ENCODE data around the gene STXBP6. TPM values are rescaled to one million over a fixed set of nuclear protein-coding genes. Genes with fewer than 3 reads are reported as not detected.

STXBP6 gene
- polyA plus RNA-seq, 2 donors = 1.9 to 2.2 TPM

GRCh38 chr14:24826390-24826789, 223.6 kb downstream of the STXBP6 start:
- no peaks in the 10 kb centered on the region for H3K27me3 ChIP-seq (ENCODE audit: control insufficient read depth in 1 of 2, insufficient read depth in 2 of 2, low read length in 2 of 2)
- 85 to 90% methylated on average over 5 of the region's 5 CpGs for WGBS, 2 donors

GRCh38 chr14:24820616-24821015, 229.3 kb downstream of the STXBP6 start:
- Histone ChIP-seq H3K4me3 (ENCODE audit: low read depth in 1 of 2, low read length in 2 of 2) (no peak overlapping the region), H3K27ac (ENCODE audit: low read depth in 2 of 2, low read length in 1 of 2) (no peak overlapping the region), H3K36me3 (ENCODE audit: control insufficient read depth in 2 of 2, insufficient read depth in 2 of 2, low read length in 1 of 2) (no peaks in the 10 kb centered on the region), H3K27me3 (ENCODE audit: control insufficient read depth in 1 of 2, insufficient read depth in 2 of 2, low read length in 2 of 2) (no peaks in the 10 kb centered on the region), H3K9me3 (ENCODE audit: control insufficient read depth in 2 of 2, insufficient read depth in 1 of 2, low read depth in 1 of 2, low read length in 1 of 2) (peaks cover 0 to 2% of the 10 kb centered on the region in 2 donors), H3K4me1 (ENCODE audit: control insufficient read depth in 2 of 2, insufficient read depth in 2 of 2, low read length in 1 of 2) (peaks cover 0 to 4% of the 10 kb centered on the region in 2 donors)
- WGBS, 2 donors = 84 to 92% methylated on average over 5 of the region's 5 CpGs

More at GRCh38 chr14:24826390-24826789, 223.6 kb downstream of the STXBP6 start:
- Histone ChIP-seq H3K4me1 (ENCODE audit: control insufficient read depth in 2 of 2, insufficient read depth in 2 of 2, low read length in 1 of 2) (no peaks in the 10 kb centered on the region), H3K4me3 (ENCODE audit: low read depth in 1 of 2, low read length in 2 of 2) (no peak overlapping the region), H3K9me3 (ENCODE audit: control insufficient read depth in 2 of 2, insufficient read depth in 1 of 2, low read depth in 1 of 2, low read length in 1 of 2) (no peaks in the 10 kb centered on the region), H3K27ac (ENCODE audit: low read depth in 2 of 2, low read length in 1 of 2) (no peak overlapping the region), H3K36me3 (ENCODE audit: control insufficient read depth in 2 of 2, insufficient read depth in 2 of 2, low read length in 1 of 2) (no peaks in the 10 kb centered on the region)

- H3K36me3 ChIP-seq (ENCODE audit: control insufficient read depth in 2 of 2, insufficient read depth in 2 of 2, low read length in 1 of 2) = no peaks in the 10 kb centered on the region
- H3K27me3 ChIP-seq (ENCODE audit: control insufficient read depth in 1 of 2, insufficient read depth in 2 of 2, low read length in 2 of 2) = no peaks in the 10 kb centered on the region
- peaks cover 0 to 4% of the 10 kb centered on the region in 2 donors for H3K4me1 ChIP-seq (ENCODE audit: control insufficient read depth in 2 of 2, insufficient read depth in 2 of 2, low read length in 1 of 2)
- 88 to 92% methylated on average over 13 of the region's 13 CpGs for WGBS, 2 donors
- no peak overlapping the region for H3K4me3 ChIP-seq (ENCODE audit: low read depth in 1 of 2, low read length in 2 of 2)
- no peak overlapping the region for H3K27ac ChIP-seq (ENCODE audit: low read depth in 2 of 2, low read length in 1 of 2)
- H3K9me3 ChIP-seq (ENCODE audit: control insufficient read depth in 2 of 2, insufficient read depth in 1 of 2, low read depth in 1 of 2, low read length in 1 of 2) = peaks cover 0 to 2% of the 10 kb centered on the region in 2 donors
Measured at GRCh38 chr14:24818823-24819341, 231.1 kb downstream of the STXBP6 start.

GRCh38 chr14:24818058-24818822, 231.7 kb downstream of the STXBP6 start:
- Histone ChIP-seq H3K27ac (ENCODE audit: low read depth in 2 of 2, low read length in 1 of 2) (no peak overlapping the region), H3K4me1 (ENCODE audit: control insufficient read depth in 2 of 2, insufficient read depth in 2 of 2, low read length in 1 of 2) (peaks cover 0 to 4% of the 10 kb centered on the region in 2 donors), H3K36me3 (ENCODE audit: control insufficient read depth in 2 of 2, insufficient read depth in 2 of 2, low read length in 1 of 2) (no peaks in the 10 kb centered on the region), H3K4me3 (ENCODE audit: low read depth in 1 of 2, low read length in 2 of 2) (no peak overlapping the region), H3K27me3 (ENCODE audit: control insufficient read depth in 1 of 2, insufficient read depth in 2 of 2, low read length in 2 of 2) (no peaks in the 10 kb centered on the region), H3K9me3 (ENCODE audit: control insufficient read depth in 2 of 2, insufficient read depth in 1 of 2, low read depth in 1 of 2, low read length in 1 of 2) (peaks cover 0 to 2% of the 10 kb centered on the region in 2 donors)
- WGBS, 2 donors = 52 to 70% methylated on average over 15 of the region's 15 CpGs

- Histone ChIP-seq H3K36me3 (ENCODE audit: control insufficient read depth in 2 of 2, insufficient read depth in 2 of 2, low read length in 1 of 2) (no peaks in the 10 kb centered on the region), H3K4me3 (ENCODE audit: low read depth in 1 of 2, low read length in 2 of 2) (no peak overlapping the region), H3K4me1 (ENCODE audit: control insufficient read depth in 2 of 2, insufficient read depth in 2 of 2, low read length in 1 of 2) (peaks cover 0 to 4% of the 10 kb centered on the region in 2 donors), H3K9me3 (ENCODE audit: control insufficient read depth in 2 of 2, insufficient read depth in 1 of 2, low read depth in 1 of 2, low read length in 1 of 2) (peaks cover 0 to 2% of the 10 kb centered on the region in 2 donors), H3K27me3 (ENCODE audit: control insufficient read depth in 1 of 2, insufficient read depth in 2 of 2, low read length in 2 of 2) (no peaks in the 10 kb centered on the region), H3K27ac (ENCODE audit: low read depth in 2 of 2, low read length in 1 of 2) (no peak overlapping the region)
- WGBS, 2 donors = 56 to 75% methylated on average over 11 of the region's 11 CpGs
Measured at GRCh38 chr14:24817212-24818057, 232.5 kb downstream of the STXBP6 start.

- WGBS, 2 donors = 68 to 89% methylated on average over 3 of the region's 3 CpGs
- Histone ChIP-seq H3K36me3 (ENCODE audit: control insufficient read depth in 2 of 2, insufficient read depth in 2 of 2, low read length in 1 of 2) (no peaks in the 10 kb centered on the region), H3K27ac (ENCODE audit: low read depth in 2 of 2, low read length in 1 of 2) (no peak overlapping the region), H3K9me3 (ENCODE audit: control insufficient read depth in 2 of 2, insufficient read depth in 1 of 2, low read depth in 1 of 2, low read length in 1 of 2) (peaks cover 0 to 2% of the 10 kb centered on the region in 2 donors), H3K4me1 (ENCODE audit: control insufficient read depth in 2 of 2, insufficient read depth in 2 of 2, low read length in 1 of 2) (peaks cover 0 to 4% of the 10 kb centered on the region in 2 donors), H3K27me3 (ENCODE audit: control insufficient read depth in 1 of 2, insufficient read depth in 2 of 2, low read length in 2 of 2) (no peaks in the 10 kb centered on the region), H3K4me3 (ENCODE audit: low read depth in 1 of 2, low read length in 2 of 2) (no peak overlapping the region)
Measured at GRCh38 chr14:24816929-24817211, 233.1 kb downstream of the STXBP6 start.

- peaks cover 0 to 4% of the 10 kb centered on the region in 2 donors for H3K4me1 ChIP-seq (ENCODE audit: control insufficient read depth in 2 of 2, insufficient read depth in 2 of 2, low read length in 1 of 2)
- H3K27ac ChIP-seq (ENCODE audit: low read depth in 2 of 2, low read length in 1 of 2) = no peak overlapping the region
- H3K27me3 ChIP-seq (ENCODE audit: control insufficient read depth in 1 of 2, insufficient read depth in 2 of 2, low read length in 2 of 2) = no peaks in the 10 kb centered on the region
- no peak overlapping the region for H3K4me3 ChIP-seq (ENCODE audit: low read depth in 1 of 2, low read length in 2 of 2)
- H3K9me3 ChIP-seq (ENCODE audit: control insufficient read depth in 2 of 2, insufficient read depth in 1 of 2, low read depth in 1 of 2, low read length in 1 of 2) = peaks cover 0 to 2% of the 10 kb centered on the region in 2 donors
- H3K36me3 ChIP-seq (ENCODE audit: control insufficient read depth in 2 of 2, insufficient read depth in 2 of 2, low read length in 1 of 2) = no peaks in the 10 kb centered on the region
- 45 to 51% methylated on average over 5 of the region's 5 CpGs for WGBS, 2 donors
Measured at GRCh38 chr14:24816011-24816928, 233.7 kb downstream of the STXBP6 start.

- H3K27ac ChIP-seq (ENCODE audit: low read depth in 2 of 2, low read length in 1 of 2) = no peak overlapping the region
- H3K27me3 ChIP-seq (ENCODE audit: control insufficient read depth in 1 of 2, insufficient read depth in 2 of 2, low read length in 2 of 2) = no peaks in the 10 kb centered on the region
- peaks cover 0 to 2% of the 10 kb centered on the region in 2 donors for H3K9me3 ChIP-seq (ENCODE audit: control insufficient read depth in 2 of 2, insufficient read depth in 1 of 2, low read depth in 1 of 2, low read length in 1 of 2)
- 74 to 91% methylated on average over 9 of the region's 9 CpGs for WGBS, 2 donors
- no peaks in the 10 kb centered on the region for H3K36me3 ChIP-seq (ENCODE audit: control insufficient read depth in 2 of 2, insufficient read depth in 2 of 2, low read length in 1 of 2)
- peaks cover 0 to 4% of the 10 kb centered on the region in 2 donors for H3K4me1 ChIP-seq (ENCODE audit: control insufficient read depth in 2 of 2, insufficient read depth in 2 of 2, low read length in 1 of 2)
- H3K4me3 ChIP-seq (ENCODE audit: low read depth in 1 of 2, low read length in 2 of 2) = no peak overlapping the region
Measured at GRCh38 chr14:24815543-24815942, 234.4 kb downstream of the STXBP6 start.

- Histone ChIP-seq H3K36me3 (ENCODE audit: control insufficient read depth in 2 of 2, insufficient read depth in 2 of 2, low read length in 1 of 2) (no peaks in the 10 kb centered on the region), H3K4me1 (ENCODE audit: control insufficient read depth in 2 of 2, insufficient read depth in 2 of 2, low read length in 1 of 2) (peaks cover 0 to 4% of the 10 kb centered on the region in 2 donors), H3K27ac (ENCODE audit: low read depth in 2 of 2, low read length in 1 of 2) (no peak overlapping the region), H3K4me3 (ENCODE audit: low read depth in 1 of 2, low read length in 2 of 2) (no peak overlapping the region), H3K27me3 (ENCODE audit: control insufficient read depth in 1 of 2, insufficient read depth in 2 of 2, low read length in 2 of 2) (no peaks in the 10 kb centered on the region), H3K9me3 (ENCODE audit: control insufficient read depth in 2 of 2, insufficient read depth in 1 of 2, low read depth in 1 of 2, low read length in 1 of 2) (peaks cover 0 to 2% of the 10 kb centered on the region in 2 donors)
- 86 to 90% methylated on average over 2 of the region's 2 CpGs for WGBS, 2 donors
Measured at GRCh38 chr14:24814944-24815343, 235.0 kb downstream of the STXBP6 start.

Data from esophagus (tissue), 2 donors.